H9 (cell line): ENCODE measurements around the gene MYO1F. TPM values are rescaled to one million over a fixed set of nuclear protein-coding genes. Genes with fewer than 3 reads are reported as not detected.

Source experiments
- DNase-seq: peaks from one replicate; pipeline ENCODE4 v3.0.0-alpha.2; 2017
- H2AFZ ChIP-seq: one replicate; pipeline ENCODE4 v1.6.1; 2013; ENCODE audit warnings: mild to moderate bottlenecking, low read length, control low read depth, moderate library complexity
- H2AK5ac ChIP-seq: 2 replicates; pipeline ENCODE4 v1.6.1; 2013; ENCODE audit warnings: low read length, control low read depth, mixed read lengths; ENCODE audit not compliant: insufficient read length
- H2BK120ac ChIP-seq: one replicate; pipeline ENCODE4 v1.6.1; 2013; ENCODE audit warnings: low read depth, mild to moderate bottlenecking, low read length, control low read depth, inconsistent platforms; ENCODE audit not compliant: poor library complexity, severe bottlenecking
- H2BK12ac ChIP-seq: 2 replicates; pipeline ENCODE4 v1.6.1; 2013; ENCODE audit warnings: low read length, control low read depth, mixed read lengths, low read depth; ENCODE audit not compliant: insufficient read length
- H2BK15ac ChIP-seq: 2 replicates; pipeline ENCODE4 v1.6.1; 2013; ENCODE audit warnings: low read depth, low read length, control low read depth
- H2BK20ac ChIP-seq: one replicate; pipeline ENCODE4 v1.6.1; 2013; ENCODE audit warnings: low read depth, mild to moderate bottlenecking, low read length, control low read depth, inconsistent platforms; ENCODE audit not compliant: poor library complexity, severe bottlenecking
- H2BK5ac ChIP-seq: 2 replicates; pipeline ENCODE4 v1.6.1; 2013; ENCODE audit warnings: low read length, control low read depth, mixed read lengths; ENCODE audit not compliant: insufficient read length
- H3K14ac ChIP-seq: 2 replicates; pipeline ENCODE4 v1.6.1; 2013; ENCODE audit warnings: low read length, control low read depth; ENCODE audit not compliant: insufficient read depth
- H3K18ac ChIP-seq: 2 replicates; pipeline ENCODE4 v1.6.1; 2013; ENCODE audit warnings: low read depth, mild to moderate bottlenecking, mixed read lengths, low read length, control low read depth; ENCODE audit not compliant: insufficient read length
- H3K23ac ChIP-seq: 2 replicates; pipeline ENCODE4 v1.6.1; 2013; ENCODE audit warnings: low read length, control low read depth, mixed read lengths, low read depth; ENCODE audit not compliant: insufficient read length
- H3K23me2 ChIP-seq: 2 replicates; pipeline ENCODE4 v1.6.1; 2013; ENCODE audit warnings: low read depth, mild to moderate bottlenecking, mixed read lengths, low read length, control low read depth; ENCODE audit not compliant: insufficient read length, poor library complexity, severe bottlenecking
- H3K27ac ChIP-seq: 2 replicates; pipeline ENCODE4 v1.5.1; 2013; ENCODE audit warnings: low read length, control low read depth, mixed read lengths, low read depth; ENCODE audit not compliant: insufficient read length
- H3K27me3 ChIP-seq: 2 replicates; pipeline ENCODE4 v1.6.1; 2013; ENCODE audit warnings: low read length, control low read depth, inconsistent platforms; ENCODE audit not compliant: insufficient read depth
- H3K4ac ChIP-seq: 2 replicates; pipeline ENCODE4 v1.6.1; 2013; ENCODE audit warnings: low read depth, mild to moderate bottlenecking, control low read depth, inconsistent platforms, low read length, moderate library complexity
- H3K4me1 ChIP-seq: 2 replicates; pipeline ENCODE4 v1.6.1; 2013; ENCODE audit warnings: low read length, control low read depth, inconsistent platforms; ENCODE audit not compliant: insufficient read depth
- H3K4me2 ChIP-seq: 2 replicates; pipeline ENCODE4 v1.6.1; 2013; ENCODE audit warnings: low read length, control low read depth, mixed read lengths; ENCODE audit not compliant: insufficient read length, insufficient read depth
- H3K56ac ChIP-seq: 2 replicates; pipeline ENCODE4 v1.6.1; 2013; ENCODE audit warnings: low read depth, mild to moderate bottlenecking, mixed read lengths, low read length, control low read depth; ENCODE audit not compliant: insufficient read length
- H3K79me1 ChIP-seq: 2 replicates; pipeline ENCODE4 v1.6.1; 2013; ENCODE audit warnings: low read depth, mild to moderate bottlenecking, moderate library complexity, low read length, control low read depth, inconsistent platforms; ENCODE audit not compliant: insufficient read depth, poor library complexity, severe bottlenecking
- H3K79me2 ChIP-seq: 2 replicates; pipeline ENCODE4 v1.6.1; 2013; ENCODE audit warnings: low read length, control low read depth, inconsistent platforms; ENCODE audit not compliant: insufficient read depth
- H3K9ac ChIP-seq: 2 replicates; pipeline ENCODE4 v1.6.1; 2013; ENCODE audit warnings: low read length, control low read depth, mixed read lengths; ENCODE audit not compliant: insufficient read length; ENCODE audit errors: extremely low read depth
- H3K9me3 ChIP-seq: one replicate; pipeline ENCODE4 v1.6.1; 2013; ENCODE audit warnings: low read depth, low read length, inconsistent platforms; ENCODE audit not compliant: control insufficient read depth
- H3T11ph ChIP-seq: one replicate; pipeline ENCODE4 v1.6.1; 2013; ENCODE audit warnings: mild to moderate bottlenecking, low read length, control low read depth, inconsistent platforms
- H4K20me1 ChIP-seq: one replicate; pipeline ENCODE4 v1.6.1; 2013; ENCODE audit not compliant: control insufficient read depth, insufficient read length, insufficient read depth
- H4K5ac ChIP-seq: 2 replicates; pipeline ENCODE4 v1.6.1; 2013; ENCODE audit warnings: low read depth, mild to moderate bottlenecking, mixed read lengths, low read length, control low read depth; ENCODE audit not compliant: insufficient read length
- H4K8ac ChIP-seq: replicated peaks from 2 replicates; pipeline ENCODE4 v1.6.1; 2013; ENCODE audit warnings: low read length, control low read depth, mixed read lengths, low read depth; ENCODE audit not compliant: insufficient read length
- H4K91ac ChIP-seq: 2 replicates; pipeline ENCODE4 v1.6.1; 2013; ENCODE audit warnings: low read depth, mild to moderate bottlenecking, moderate library complexity, mixed read lengths, low read length, control low read depth; ENCODE audit not compliant: insufficient read length
- H3K27ac Mint-ChIP-seq, 3 experiments: 2 replicates in 2 of 3; 3 replicates in 1 of 3; pipeline ENCODE4 v1.8.0; 2020 to 2021; ENCODE audit warnings: mixed read lengths in 3 of 3, mild to moderate bottlenecking in 1 of 3, moderate library complexity in 1 of 3
- H3K27me3 Mint-ChIP-seq: 2 replicates; pipeline ENCODE4 v1.8.0; 2021; ENCODE audit warnings: low read depth, mild to moderate bottlenecking, moderate library complexity, mixed read lengths
- H3K36me3 Mint-ChIP-seq, 3 experiments: 2 replicates in 2 of 3; 3 replicates in 1 of 3; pipeline ENCODE4 v1.8.0; 2020 to 2021; ENCODE audit warnings: low read depth in 3 of 3, mixed read lengths in 3 of 3; ENCODE audit not compliant: insufficient read depth in 1 of 3
- H3K4me1 Mint-ChIP-seq, 2 experiments: 2 replicates each; pipeline ENCODE4 v1.8.0; 2020; ENCODE audit warnings: mixed read lengths in 2 of 2
- H3K4me3 Mint-ChIP-seq, 2 experiments: 2 replicates in 1 of 2; 3 replicates in 1 of 2; pipeline ENCODE4 v1.8.0; 2020 to 2021; ENCODE audit warnings: mild to moderate bottlenecking in 2 of 2, mixed read lengths in 2 of 2, moderate library complexity in 1 of 2
- H3K9me3 Mint-ChIP-seq, 2 experiments: 2 replicates in 1 of 2; 3 replicates in 1 of 2; pipeline ENCODE4 v1.8.0; 2020; ENCODE audit warnings: mild to moderate bottlenecking in 2 of 2, mixed read lengths in 2 of 2, moderate library complexity in 1 of 2
- WGBS: extraction: QIAGEN DNeasy Blood & Tissue Kit; methylation state at CpG from one replicate; pipeline ENCODE4 v1.1.7; 2013; ENCODE audit warnings: missing lambda C conversion rate, low lambda C conversion rate, mixed read lengths; ENCODE audit not compliant: insufficient read length; ENCODE audit errors: extremely low coverage; 5-methylcytosine and 5-hydroxymethylcytosine counted together
- total RNA-seq: library from RNA; stranded (reverse); gene quantifications from 2 replicates; pipeline ENCODE4 v1.2.1, GENCODE V29; 2021
- TF ChIP-seq, protein P1 (sequence below): fragments of 200-600 bp; sonication (generic); conservative IDR thresholded peaks from 3 replicates; pipeline ENCODE4 v1.8.0; 2021; ENCODE audit warnings: antibody characterized with exemption, mild to moderate bottlenecking

MYO1F gene
- total RNA-seq, 1 experiment from 2014 or later = 1.0 TPM

- no peaks in the 10 kb centered on the region for H3K79me1 ChIP-seq
- no peaks in the 10 kb centered on the region for H3K27me3 ChIP-seq
- no CpG with 5 or more reads among the region's 41 CpGs for WGBS
- H3K36me3 Mint-ChIP-seq = no peaks in the 10 kb centered on the region; a peak in 1 of 7 replicates
- no peak overlapping the region for H4K91ac ChIP-seq
- H2BK20ac ChIP-seq = no peak overlapping the region
- H2BK15ac ChIP-seq = no peak overlapping the region
- no peaks in the 10 kb centered on the region for H3K9me3 Mint-ChIP-seq
- H2AFZ ChIP-seq = no peak overlapping the region
- no peak overlapping the region for H3K9ac ChIP-seq
- peaks cover 3% of the 10 kb centered on the region for H3K27me3 Mint-ChIP-seq
- H3K14ac ChIP-seq = no peak overlapping the region; the same call in 1 of the 2 replicates
- H3K27ac Mint-ChIP-seq = peak overlapping the region in 1 of 3 experiments; percentile 74; a peak in 1 of 7 replicates
- H3K56ac ChIP-seq = no peak overlapping the region
- H3T11ph ChIP-seq = no peak overlapping the region
- no peak overlapping the region for H2BK5ac ChIP-seq
- no peak overlapping the region for H4K8ac ChIP-seq
- H3K4me3 Mint-ChIP-seq = no peak overlapping the region
- H3K4ac ChIP-seq = no peak overlapping the region
- H2AK5ac ChIP-seq = no peak overlapping the region
- H3K18ac ChIP-seq = no peak overlapping the region
- no peak overlapping the region for H3K23ac ChIP-seq
- H2BK12ac ChIP-seq = no peak overlapping the region
- H3K9me3 ChIP-seq = no peaks in the 10 kb centered on the region
- TF ChIP-seq, protein P1, sequence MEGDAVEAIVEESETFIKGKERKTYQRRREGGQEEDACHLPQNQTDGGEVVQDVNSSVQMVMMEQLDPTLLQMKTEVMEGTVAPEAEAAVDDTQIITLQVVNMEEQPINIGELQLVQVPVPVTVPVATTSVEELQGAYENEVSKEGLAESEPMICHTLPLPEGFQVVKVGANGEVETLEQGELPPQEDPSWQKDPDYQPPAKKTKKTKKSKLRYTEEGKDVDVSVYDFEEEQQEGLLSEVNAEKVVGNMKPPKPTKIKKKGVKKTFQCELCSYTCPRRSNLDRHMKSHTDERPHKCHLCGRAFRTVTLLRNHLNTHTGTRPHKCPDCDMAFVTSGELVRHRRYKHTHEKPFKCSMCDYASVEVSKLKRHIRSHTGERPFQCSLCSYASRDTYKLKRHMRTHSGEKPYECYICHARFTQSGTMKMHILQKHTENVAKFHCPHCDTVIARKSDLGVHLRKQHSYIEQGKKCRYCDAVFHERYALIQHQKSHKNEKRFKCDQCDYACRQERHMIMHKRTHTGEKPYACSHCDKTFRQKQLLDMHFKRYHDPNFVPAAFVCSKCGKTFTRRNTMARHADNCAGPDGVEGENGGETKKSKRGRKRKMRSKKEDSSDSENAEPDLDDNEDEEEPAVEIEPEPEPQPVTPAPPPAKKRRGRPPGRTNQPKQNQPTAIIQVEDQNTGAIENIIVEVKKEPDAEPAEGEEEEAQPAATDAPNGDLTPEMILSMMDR = no peak
- no peak overlapping the region for H3K27ac ChIP-seq
- H3K4me1 ChIP-seq = no peaks in the 10 kb centered on the region
- no peak overlapping the region for H3K4me2 ChIP-seq
- H3K23me2 ChIP-seq = no peaks in the 10 kb centered on the region
- no peak overlapping the region for H4K5ac ChIP-seq
- H3K79me2 ChIP-seq = no peaks in the 10 kb centered on the region
- peaks cover 7 to 23% of the 10 kb centered on the region in 2 experiments for H3K4me1 Mint-ChIP-seq
- H2BK120ac ChIP-seq = no peak overlapping the region
- DNase-seq = no peak
- H4K20me1 ChIP-seq = no peaks in the 10 kb centered on the region
Measured at GRCh38 chr19:8499048-8499833, 78.0 kb downstream of the MYO1F start.
